ENCODE data around the gene DENND1A.
"Not testable (repeated sequence)": the region's sequence is repeated elsewhere in the genome, so short reads cannot be mapped to it uniquely, and the experiment has no call there.

Gene DENND1A

DNA sequence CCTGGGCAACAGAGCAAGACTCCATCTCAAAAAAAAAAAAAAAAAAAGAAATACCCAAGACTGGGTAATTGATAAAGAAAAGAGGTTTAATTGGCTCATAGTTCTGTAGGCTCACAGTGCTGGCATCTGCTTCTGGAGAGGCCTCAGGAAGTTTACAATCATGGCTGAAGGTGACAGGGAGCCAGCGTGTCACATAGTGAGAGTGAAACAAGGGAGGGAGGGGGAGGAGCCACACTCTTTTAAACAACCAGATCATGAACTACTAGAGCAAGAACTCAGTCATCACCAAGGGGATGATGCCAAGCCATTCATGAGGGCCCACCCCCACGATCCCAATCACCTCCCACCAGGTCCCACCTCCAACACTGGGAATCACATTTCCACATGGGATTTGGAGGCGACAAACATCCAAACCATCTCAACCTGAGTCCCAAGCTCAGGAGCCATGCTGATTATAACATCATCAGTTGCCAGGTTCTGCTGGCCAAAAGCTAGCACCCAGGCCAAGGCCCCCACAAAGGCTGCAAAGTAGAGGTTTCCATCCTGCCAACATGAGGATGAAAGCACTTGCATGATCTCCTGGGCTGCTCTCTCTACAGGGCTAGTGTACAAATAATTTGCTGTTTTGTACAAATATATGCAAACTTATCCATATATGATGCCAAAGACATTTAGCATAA is 15.3 kb downstream of the DENND1A start:
- DNase-seq = no peak

DNA sequence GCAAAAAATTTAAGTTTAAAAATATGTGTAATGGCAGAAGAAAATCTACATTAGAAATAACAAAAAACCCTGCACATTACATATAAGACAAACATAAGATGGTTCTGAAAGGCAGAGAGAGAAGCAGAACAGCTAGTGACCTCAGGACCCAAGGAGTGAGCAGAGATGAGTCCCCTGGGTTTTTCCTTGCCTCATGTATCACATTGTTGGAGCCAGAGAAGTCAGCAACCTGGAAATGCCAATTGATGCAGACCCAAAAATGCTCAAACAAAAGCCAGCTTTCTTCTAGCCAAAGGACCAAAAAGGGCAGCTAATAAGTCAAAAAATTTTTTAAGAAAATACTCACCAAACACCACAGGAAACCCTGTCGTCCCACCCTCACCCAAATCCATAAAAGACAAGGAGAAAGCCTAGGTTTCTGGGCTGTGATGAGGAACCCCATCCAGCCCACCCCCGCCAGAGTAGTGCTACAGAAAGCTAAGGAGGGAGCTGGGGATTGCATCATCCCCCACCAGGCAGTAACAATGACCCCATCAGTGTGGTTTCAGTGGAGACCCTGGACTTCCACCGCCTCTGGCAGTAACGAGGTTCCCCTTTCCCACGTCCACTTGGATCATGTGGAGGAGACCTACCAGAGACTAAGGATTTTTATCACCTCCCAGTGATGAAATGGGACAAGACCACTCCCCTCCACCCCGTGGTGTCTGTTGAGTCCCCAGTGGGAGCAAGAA is 17.6 kb downstream of the DENND1A start:
- no peak for DNase-seq

DNA sequence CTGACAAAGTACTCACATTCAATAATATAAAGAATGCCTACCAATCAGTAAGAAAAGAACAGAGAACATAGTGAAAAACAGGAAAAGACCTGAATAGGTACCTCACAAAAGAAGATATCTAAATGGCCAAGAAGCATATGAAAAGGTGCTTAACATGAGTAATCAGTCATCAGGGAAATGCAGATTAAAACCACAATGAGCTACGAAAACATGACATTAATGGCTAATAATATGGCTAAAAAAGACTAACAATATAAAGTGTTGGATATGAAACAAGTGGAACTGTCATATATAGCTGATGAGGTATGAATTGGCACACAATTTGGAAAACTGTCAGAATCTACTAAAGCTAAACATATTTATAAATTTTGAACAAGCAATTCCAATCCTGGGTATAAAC is 18.9 kb downstream of the DENND1A start:
- DNase-seq = no peak

DNA sequence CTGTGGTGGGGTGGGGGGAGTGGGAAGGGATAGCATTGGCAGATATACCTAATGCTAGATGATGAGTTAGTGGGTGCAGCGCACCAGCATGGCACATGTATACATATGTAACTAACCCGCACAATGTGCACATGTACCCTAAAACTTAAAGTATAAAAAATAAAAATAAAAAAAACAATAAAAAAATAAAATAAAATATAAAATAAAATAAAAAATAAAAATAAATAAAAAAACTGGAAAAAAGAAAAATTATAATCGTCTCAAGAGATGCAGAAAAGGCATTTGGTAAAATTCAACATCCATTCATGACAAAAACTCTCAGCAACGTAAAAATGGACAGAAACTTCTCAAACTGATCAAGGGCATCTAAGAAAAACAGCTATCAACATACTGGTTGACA is 20.7 kb downstream of the DENND1A start:
- not testable (repeated sequence) for DNase-seq

DNA sequence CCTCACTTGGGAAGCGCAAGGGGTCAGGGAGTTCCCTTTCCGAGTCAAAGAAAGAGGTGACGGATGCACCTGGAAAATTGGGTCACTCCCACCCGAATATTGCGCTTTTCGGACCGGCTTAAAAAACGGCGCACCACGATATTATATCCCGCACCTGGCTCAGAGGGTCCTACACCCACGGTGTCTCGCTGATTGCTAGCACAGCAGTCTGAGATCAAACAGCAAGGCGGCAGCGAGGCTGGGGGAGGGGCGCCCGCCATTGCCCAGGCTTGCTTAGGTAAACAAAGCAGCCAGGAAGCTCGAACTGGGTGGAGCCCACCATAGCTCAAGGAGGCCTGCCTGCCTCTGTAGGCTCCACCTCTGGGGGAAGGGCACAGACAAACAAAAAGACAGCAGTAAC is 26.4 kb downstream of the DENND1A start:
- DNase-seq = not testable (repeated sequence)

DNA sequence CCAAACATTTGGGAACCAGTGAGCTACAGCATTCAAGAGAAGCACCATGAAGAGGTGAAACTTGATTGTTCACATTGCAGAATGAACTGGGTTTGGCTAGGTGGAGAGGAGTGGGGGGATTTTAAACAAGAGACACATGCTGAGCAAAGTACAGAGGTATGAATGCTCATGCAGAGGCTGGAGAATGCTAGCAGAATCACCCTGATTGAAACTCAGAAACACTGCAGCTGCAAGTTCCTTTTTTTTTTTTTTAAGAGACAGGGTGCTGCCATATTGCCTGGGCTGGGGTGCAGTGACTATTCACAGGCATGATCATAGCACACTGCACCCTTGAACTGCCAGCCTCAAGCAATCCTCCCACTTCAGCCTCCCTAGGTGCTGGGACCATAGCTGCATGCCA is 35.1 kb downstream of the DENND1A start:
- no peak for DNase-seq

DNA sequence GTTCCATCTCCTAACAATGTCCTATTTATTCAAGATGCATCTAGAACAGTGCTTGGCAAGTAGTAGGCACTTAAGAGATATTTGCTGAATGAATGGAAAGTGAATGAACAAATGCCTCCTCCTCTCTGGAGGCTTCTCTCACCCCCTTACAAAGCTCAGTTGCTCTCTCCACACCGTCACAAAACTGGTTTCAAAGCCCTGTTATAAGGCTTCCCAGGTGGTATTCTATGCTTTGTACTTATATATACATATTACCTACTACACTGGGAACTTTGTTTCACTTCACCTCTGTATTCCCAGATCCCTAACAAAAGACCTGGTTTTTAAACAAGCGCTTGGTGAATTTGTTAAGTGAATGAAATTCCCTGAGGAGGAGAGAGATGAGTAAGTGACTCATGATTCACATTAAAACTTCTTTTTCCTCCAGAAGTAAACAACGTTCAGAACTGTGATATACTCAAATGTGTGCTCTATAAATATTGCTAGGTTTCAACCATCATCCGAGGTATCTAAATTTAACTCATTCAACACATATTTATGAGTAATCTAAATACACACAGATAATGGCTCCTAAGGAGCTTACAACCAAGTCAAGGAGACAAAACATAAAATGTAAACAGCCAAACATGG is 36.0 kb downstream of the DENND1A start:
- no peak for DNase-seq

DNA sequence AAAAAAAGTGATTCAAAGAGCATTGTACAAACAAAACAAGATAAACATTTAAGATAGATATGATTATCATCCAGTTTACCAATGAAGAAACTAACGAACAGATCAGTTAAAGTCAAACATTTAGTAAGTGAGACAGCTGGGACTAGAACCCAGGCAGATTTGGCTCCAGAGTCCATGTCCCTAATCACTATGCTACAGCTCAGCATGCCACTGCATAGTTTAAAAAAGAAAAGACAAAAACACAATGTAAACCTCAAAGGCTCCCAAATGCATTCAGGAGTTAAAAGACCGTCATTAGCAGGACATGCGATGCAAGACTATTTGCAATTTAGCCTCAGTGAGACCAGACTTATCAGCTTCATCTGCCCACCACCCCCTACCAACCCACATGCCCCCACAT is 36.8 kb downstream of the DENND1A start:
- no peak for DNase-seq

DNA sequence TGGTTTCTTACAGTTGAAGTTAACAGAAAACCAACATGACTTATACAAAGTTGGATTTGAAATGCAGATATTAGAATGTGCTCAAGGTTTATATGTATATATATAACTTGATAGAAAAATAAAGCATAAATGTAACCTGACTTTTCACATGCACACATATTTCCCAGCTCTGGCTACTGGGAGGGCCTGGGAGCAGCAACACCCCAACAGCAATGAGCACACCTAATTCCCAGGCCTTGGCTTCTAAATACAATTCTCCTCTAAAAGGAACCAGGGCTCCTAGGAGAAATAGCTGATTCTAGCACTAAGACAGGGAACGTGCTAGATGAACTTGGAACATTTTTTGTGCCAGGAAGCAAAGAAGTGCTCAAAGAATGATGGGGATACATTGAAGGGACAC is 42.1 kb downstream of the DENND1A start:
- no peak for DNase-seq

DNA sequence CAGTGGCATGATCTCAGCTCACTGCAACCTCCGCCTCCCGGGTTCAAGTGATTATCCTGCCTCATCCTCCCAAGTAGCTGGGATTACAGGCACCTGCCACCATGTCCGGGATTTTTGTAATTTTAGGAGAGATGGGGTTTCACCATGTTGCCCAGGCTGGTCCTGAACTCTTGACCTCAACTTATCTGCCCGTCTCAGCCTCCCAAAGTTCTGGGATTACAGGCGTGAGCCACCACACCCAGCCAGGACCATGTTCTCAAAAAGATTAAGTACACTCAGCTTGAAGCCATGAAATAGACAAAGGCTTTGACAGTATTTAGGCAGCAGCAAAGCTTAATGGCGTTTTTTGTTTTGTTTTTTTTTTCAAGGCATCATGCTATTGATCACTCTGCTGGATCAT is 44.1 kb downstream of the DENND1A start:
- DNase-seq = not testable (repeated sequence)

DNA sequence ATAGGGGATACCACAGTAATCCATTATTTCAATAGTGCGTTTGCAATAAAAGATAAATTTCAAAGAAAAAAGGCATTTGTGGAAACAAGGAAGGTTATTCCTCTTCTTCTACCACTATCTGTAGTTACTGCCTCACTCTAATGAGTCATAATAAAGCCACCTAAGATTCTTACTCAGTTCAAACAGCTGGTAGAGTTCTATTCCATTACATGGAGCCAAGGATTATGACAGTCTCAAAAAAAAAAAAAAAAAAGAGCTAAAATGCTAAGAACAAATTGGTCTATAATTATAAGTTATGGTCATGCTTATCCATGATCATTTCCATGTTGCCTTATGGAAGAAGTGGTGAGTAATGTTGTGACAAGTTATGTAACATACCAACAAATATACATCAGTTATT is 46.3 kb downstream of the DENND1A start:
- DNase-seq = no peak

DNA sequence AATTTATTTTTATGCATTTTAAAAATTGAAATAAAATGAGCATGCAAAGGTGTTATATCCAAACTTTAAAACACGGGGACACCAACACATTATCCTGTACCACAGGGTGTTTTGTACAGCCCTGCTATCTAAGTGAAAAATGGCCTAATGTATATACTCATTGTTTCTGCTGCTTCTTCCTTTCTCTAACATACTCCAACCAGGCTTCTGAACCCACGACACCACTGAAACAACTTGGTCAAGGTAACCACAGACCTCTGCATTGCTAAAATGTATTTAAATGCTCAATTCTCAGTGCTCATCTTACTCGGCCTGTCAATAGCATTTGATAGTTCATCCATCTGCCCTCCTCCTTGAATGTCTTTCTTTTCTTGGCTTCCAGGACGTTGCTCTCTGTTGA is 48.3 kb downstream of the DENND1A start:
- no peak for DNase-seq

DNA sequence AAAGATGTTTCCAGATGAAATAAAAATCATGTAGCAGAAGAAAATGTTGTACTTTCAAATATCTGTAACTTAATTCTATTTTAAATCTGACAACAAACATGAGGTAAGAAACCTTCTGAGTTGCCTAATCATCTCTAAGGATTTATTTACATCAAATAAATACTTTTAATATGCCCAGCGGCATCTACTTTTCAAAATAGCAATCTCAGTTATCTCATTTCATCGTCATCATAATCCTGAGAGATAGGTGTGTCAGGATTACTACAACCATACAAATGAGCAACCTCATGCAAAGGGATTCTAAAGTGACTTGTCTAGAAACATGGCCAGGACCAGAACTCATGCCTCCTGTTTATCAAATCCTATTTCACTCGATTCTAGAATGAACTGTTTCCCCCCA is 49.5 kb downstream of the DENND1A start:
- no peak for DNase-seq

DNA sequence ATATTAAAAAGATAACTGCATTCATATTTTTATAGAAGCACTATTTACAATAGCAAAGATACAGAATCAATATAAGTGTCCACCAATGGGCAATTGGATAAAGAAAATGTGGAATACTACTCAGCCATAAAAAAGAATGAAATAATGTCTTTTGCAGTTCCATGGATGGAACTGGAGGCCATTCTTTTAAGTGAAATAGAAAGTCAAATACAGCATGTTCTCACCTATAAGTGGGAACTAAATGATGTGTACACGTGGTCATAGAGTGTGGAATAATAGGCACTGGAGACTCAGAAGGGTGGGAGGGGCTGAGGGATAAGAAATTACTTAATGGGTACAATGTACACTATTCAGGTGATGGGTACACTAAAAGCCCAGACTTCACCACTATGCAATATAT is 53.2 kb downstream of the DENND1A start:
- DNase-seq = no peak

DNA sequence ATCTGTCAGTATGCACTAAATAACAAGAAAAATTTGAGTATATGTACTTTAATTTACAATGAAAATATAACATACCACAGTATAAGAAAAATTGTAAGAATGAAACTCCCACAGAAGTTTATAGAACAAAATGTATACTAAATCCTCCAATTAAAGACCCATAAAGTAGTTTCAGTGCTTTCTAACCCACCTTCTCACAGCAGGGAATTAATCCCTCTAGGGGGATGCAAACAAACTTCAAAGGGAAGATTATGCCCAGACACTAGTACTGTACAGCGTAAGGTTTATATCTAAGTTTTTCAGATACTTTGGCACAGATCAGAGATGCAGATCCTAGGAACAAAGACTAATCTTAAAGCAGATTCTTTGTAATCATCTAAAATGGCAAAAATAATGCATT is 57.2 kb downstream of the DENND1A start:
- DNase-seq = no peak

DNA sequence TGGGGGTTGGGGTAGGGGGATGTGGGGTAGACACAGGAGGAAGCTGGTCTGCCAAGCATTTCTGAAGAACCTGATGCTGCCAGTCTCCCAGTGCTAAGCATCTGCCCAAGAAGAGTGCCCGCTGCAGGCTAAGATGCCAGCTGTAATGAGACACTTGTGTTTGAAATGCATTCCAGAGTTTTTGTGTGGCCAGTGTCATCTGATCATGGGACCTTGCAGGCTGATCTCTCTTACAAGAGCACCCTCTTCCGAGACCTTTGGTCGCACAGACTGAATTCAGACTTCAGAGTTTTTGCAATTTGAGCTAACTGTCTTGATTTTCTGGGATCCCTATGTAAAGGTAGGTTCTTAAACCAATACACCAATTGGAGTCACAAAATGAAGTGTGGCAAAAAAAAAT is 58.1 kb downstream of the DENND1A start:
- no peak for DNase-seq

DNA sequence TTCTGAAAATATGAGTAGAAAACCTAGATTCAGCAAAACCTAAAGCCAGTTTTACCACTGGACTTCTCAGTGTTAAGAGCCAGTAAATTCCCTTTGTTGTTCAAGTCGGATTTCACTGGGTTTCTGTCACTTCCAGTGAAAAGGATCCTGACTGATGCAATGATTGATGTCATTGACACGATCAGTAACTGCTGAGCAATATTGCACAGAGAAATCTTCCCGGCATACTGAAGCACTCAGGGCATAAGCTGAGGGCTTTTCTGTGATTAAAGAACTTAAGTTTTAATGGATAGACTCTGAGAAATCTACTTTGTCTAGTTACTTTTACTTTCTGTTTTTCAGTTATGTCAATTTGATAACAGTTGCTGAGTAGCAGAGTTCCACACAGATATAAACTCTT is 61.9 kb downstream of the DENND1A start:
- DNase-seq = no peak

DNA sequence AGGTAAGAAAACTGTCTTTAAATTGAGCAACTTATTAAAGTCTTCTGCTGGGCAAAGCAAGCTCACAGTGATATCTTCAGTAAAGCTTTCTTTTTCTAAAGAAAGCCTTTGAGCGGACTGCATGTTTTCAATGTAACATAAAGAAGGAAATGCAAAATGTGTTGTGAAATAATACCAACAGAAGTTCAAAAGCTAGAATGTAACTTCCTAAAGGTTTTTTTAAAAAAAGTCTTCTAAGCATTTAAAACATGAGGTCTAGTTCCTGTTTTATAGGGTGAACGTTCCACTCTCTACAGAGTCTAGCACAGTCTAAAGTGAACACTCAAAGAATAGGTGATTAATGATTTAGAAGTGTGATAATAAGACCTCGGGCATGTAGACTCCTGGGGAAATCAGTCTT is 62.9 kb downstream of the DENND1A start:
- DNase-seq = no peak

DNA sequence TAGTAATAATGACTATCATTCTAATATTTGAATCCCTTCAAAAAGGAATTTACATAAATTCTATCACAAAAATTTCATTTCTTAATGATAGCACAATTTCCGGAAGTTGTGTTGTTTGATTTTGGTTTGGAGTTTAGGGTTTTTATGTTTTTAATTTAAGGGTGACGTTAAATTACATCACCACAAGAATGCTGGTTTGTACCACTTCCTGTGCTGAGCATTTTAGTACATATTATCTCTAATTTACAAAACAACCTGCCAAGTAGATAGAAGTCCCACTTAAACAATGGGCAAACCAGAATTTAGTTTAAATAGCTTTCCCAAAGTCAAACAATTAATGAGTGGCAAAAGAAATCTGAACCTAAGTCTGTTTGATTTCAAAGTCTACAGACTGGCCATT is 63.4 kb downstream of the DENND1A start:
- no peak for DNase-seq

DNA sequence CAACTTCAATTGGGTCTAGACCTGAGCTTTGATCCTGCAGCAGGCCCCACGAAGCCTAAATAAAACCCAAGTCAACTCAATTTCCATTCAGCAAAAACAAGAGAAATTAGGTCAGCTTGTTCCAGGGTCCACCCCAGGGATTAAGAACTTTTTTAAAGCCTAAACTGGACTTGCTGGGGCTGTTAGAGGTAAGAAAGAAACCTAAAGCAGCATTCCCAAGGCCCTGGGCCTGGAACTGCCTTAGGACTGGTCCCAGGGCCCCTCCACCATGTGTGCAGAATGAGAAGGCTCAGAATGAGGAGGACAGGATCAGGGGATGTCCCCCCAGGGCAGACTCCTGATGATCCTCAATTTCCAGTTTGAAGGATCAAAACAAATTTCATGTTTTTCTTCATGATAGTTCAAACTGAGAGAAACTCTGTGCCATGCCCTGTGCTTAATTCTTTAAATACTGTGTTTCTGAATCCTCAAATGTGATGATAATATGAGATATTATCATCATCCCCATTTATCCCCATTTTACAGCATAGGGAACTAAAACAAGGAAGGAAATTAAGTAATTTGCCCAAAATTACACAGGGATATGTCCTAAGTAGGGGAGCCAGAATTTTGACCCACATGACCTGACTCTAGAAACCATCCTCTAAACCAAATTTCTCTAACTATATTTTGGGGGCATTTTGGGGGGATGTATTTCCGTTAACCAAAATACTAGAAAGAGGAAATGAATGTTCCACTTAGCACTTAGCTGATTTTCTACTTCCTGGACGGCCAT is 64.5 kb downstream of the DENND1A start:
- DNase-seq = no peak

DNA sequence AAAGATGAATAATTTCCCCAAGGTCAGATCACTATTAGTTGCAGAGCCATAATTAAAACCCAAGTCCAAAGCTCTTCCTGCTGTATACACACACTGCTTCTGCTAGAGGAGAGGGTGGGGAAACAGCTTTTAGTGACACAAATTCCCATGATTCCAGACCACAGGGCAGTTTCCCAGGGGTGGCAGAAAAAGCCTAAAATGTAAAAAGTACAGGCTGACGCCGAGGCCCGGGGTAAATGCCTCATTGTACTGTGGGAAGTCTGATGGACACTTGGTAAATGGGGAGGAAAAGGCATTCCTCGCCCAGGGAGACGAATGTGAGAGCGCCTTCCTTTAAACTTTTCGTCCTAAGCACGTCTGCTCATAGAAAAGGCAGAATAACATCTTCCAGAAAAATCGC is 65.7 kb downstream of the DENND1A start:
- DNase-seq = no peak

DNA sequence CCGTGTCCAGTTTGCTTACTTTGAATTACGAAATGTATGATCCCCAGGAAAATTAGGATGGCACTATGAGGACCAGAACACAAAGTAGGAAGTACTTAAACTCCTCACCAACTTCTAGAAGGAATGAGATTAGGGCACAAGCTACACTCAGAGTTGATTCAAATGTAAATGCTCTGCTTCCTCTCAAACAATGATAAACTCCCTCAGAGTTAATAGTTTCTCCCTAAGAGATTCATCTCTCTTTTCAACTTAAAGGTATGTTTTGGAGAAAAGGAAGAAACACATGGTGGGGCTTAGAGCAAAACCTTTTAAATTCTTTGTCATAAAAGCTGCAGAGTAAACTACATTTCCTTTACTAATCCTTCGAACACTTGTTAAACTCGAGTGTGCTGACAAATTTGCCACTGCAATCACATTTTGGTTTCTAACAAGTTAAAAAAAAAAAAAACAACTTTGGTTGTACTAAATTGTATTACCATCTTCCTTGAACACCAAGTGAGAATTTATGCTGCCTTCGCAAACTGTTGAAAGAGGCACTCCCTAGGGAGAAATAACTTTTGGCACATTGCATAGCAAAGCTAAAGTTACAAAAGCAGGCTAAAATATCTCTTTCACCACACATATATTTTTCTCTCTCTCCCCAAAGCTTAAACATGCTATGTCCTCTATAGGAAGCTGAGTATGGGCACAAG is 66.6 kb downstream of the DENND1A start:
- no peak for DNase-seq

DNA sequence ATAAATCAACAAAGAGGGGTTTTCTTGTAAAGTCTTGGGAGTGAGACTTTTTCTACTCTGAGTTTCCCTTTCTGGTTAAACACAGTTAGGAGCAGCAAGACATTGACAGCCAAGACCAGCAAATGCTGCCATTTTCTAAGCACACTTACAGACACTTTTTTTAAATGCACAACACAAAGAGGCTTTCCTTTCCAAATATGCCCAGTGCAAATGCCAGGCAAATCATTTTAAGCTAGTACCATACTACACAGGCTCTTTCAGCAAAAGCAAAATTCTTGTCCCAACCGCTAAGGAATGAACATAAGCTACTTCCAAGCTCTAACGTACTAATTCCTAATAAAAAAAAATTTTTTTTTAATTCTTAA is 68.2 kb downstream of the DENND1A start:
- no peak for DNase-seq
